Lower leg skin (tissue), 4 donors: ENCODE data around the gene OLFM4. TPM values are rescaled to one million over a fixed set of nuclear protein-coding genes. Genes with fewer than 3 reads are reported as not detected.

Experiments used
- DNase-seq, 2 donors: peaks; one replicate each; pipeline ENCODE4 v3.0.0-alpha.2; 2019; ENCODE audit warnings: low spot score in 2 of 2
- H3K4me3 ChIP-seq: fragments of 200-600 bp; sonication (generic); 2 replicates; pipeline ENCODE4 v1.5.1; 2017; ENCODE audit warnings: mild to moderate bottlenecking, low read depth; ENCODE audit not compliant: poor library complexity, severe bottlenecking
- POLR2A ChIP-seq, 2 donors: fragments of 450-650 bp; IDR thresholded peaks; one replicate each; pipeline ENCODE4 v1.6.1; 2016 to 2017; ENCODE audit warnings: antibody characterized with exemption in 2 of 2, mild to moderate bottlenecking in 1 of 2, moderate library complexity in 1 of 2
- WGBS, 2 donors: methylation state at CpG; one replicate each; pipeline ENCODE4 v1.1.5; 2018; 5-methylcytosine and 5-hydroxymethylcytosine counted together
- intact Hi-C: fragments of 100-400 bp; cut with DNase I; formaldehyde crosslinking; loops from one replicate; pipeline ENCODE4 v1.15.0; 2023; ENCODE audit warnings: low total_unique reads
- total RNA-seq, 4 donors: library from RNA; depleted of rRNA; stranded (reverse); fragments of >200 nt; gene quantifications; one replicate each; pipeline ENCODE4 v1.1.0, GENCODE V29; 2016
- TF ChIP-seq, protein P1 (sequence below), 3 donors: fragments of 450-650 bp; IDR thresholded peaks; one replicate each; pipeline ENCODE4 v1.5.1; 2016; ENCODE audit warnings: antibody characterized with exemption in 3 of 3, mild to moderate bottlenecking in 3 of 3, moderate library complexity in 2 of 3

The OLFM4 gene
- total RNA-seq, 4 donors from 2014 or later = 0.34 to 0.88 (median 0.51) TPM

- 71 to 72% methylated on average over 1 of the region's 1 CpG for WGBS, 2 donors
Observed at GRCh38 chr13:53073711-53074110, 45.1 kb downstream of the OLFM4 start.

DNA sequence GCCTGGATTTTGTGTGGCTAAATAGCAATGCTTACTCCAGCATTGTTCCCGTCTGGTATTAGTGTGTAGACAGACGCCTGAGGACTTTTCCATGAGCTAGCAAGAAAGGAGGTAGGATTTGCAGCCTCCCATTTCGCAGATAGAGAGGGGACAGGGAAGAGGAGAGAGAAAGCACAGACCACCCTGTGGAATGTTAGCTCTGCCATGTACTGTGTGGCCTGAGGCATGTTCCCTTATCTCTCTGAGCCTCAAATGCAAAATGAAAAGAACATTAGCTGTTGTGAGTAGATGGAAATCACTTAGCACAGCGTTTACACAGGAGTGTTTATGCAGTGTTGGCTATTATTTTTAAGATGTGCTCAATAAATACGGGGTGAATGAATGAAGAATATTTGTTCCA, 45.5 kb downstream of the OLFM4 start:
- DNase-seq = no peak
- 52 to 65% methylated on average over 5 of the region's 5 CpGs for WGBS, 2 donors
- no peak overlapping the region for H3K4me3 ChIP-seq
- intact Hi-C loops = no loop called here
- no peak for TF ChIP-seq POLR2A (IDR thresholded peaks at IDR 0.05)
- TF ChIP-seq, protein P1, sequence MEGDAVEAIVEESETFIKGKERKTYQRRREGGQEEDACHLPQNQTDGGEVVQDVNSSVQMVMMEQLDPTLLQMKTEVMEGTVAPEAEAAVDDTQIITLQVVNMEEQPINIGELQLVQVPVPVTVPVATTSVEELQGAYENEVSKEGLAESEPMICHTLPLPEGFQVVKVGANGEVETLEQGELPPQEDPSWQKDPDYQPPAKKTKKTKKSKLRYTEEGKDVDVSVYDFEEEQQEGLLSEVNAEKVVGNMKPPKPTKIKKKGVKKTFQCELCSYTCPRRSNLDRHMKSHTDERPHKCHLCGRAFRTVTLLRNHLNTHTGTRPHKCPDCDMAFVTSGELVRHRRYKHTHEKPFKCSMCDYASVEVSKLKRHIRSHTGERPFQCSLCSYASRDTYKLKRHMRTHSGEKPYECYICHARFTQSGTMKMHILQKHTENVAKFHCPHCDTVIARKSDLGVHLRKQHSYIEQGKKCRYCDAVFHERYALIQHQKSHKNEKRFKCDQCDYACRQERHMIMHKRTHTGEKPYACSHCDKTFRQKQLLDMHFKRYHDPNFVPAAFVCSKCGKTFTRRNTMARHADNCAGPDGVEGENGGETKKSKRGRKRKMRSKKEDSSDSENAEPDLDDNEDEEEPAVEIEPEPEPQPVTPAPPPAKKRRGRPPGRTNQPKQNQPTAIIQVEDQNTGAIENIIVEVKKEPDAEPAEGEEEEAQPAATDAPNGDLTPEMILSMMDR (IDR thresholded peaks at IDR 0.05) = no peak

More at GRCh38 chr13:53073711-53074110, 45.1 kb downstream of the OLFM4 start:
- no peak for TF ChIP-seq POLR2A (IDR thresholded peaks at IDR 0.05)
- TF ChIP-seq, protein P1 (IDR thresholded peaks at IDR 0.05) = no peak
- no peak overlapping the region for H3K4me3 ChIP-seq
- no peak for DNase-seq
- intact Hi-C loops = no loop called here

DNA sequence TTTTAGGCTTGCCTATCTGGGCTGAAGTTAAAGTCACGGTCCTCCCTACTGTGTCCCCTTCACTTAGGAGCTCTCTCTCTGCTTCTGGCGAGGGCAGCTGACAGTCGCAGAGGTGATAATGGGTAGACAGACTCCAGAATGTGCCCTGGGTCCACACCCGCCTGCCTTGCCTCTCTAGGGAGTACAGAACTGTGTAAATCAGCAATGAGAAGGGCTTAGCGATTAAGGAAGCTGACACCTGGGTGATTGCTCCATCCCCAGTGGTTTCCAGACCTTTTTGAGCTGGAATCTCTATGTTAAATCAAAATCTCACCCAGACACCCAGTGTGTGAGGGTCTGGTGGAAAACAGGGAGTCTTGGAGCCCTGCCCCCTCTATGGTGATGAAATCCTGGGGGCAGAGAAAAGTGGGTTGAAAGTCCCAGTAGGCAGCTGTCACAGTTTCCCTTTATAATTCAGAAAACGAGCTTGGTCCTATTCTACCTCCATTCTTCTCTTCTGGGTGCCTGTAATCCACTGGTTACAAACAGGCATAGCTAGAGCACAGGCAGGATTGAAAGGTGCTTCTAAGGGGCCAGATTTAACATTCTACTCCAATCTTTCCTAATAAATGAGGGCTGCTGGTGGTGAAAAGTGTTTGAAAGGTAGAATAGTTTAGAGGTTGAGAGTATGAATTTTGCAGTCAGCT, 46.9 kb downstream of the OLFM4 start:
- H3K4me3 ChIP-seq = no peak overlapping the region
- no peak for TF ChIP-seq POLR2A (IDR thresholded peaks at IDR 0.05)
- TF ChIP-seq, protein P1 (IDR thresholded peaks at IDR 0.05) = no peak
- DNase-seq = no peak
- 72 to 78% methylated on average over 6 of the region's 6 CpGs for WGBS, 2 donors
- intact Hi-C loops = no loop called here

DNA sequence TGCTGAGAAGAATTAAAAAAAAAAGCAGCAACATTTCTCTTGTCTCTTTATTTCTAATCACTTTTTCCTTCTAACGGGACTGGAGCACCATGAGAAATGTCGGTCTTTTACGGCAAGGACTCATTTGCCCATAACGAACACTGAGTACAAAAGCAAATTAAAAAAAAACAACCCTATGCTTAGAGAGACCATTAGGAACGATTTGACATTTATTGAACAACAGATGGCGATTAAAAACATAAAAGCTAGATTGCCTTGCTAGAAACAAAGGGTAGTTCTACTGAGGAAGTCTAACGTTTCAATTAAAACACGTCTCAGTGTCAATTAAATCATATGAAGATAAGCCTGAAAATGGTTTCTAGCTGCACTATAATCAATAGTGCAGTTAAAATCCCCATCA, 51.1 kb downstream of the OLFM4 start:
- WGBS, 2 donors = 65 to 68% methylated on average over 8 of the region's 8 CpGs
- intact Hi-C loops = no loop called here
- TF ChIP-seq, protein P1 (IDR thresholded peaks at IDR 0.05) = no peak
- no peak for TF ChIP-seq POLR2A (IDR thresholded peaks at IDR 0.05)
- H3K4me3 ChIP-seq = no peak overlapping the region
- DNase-seq = no peak

GRCh38 chr13:53088871-53089270, 60.3 kb downstream of the OLFM4 start:
- H3K4me3 ChIP-seq = no peak overlapping the region
- intact Hi-C loops = no loop called here
- DNase-seq = no peak
- TF ChIP-seq POLR2A (IDR thresholded peaks at IDR 0.05) = no peak
- TF ChIP-seq, protein P1 (IDR thresholded peaks at IDR 0.05) = no peak
- 57 to 91% methylated on average over 3 of the region's 3 CpGs for WGBS, 2 donors

- no peak overlapping the region for H3K4me3 ChIP-seq
- TF ChIP-seq POLR2A (IDR thresholded peaks at IDR 0.05) = no peak
- TF ChIP-seq, protein P1 (IDR thresholded peaks at IDR 0.05) = no peak
- no peak for DNase-seq
- intact Hi-C loops = no loop called here
- 59 to 71% methylated on average over 1 of the region's 1 CpG for WGBS, 2 donors
Observed at GRCh38 chr13:53089951-53090350, 61.3 kb downstream of the OLFM4 start.
